T-helper 1 cell (primary cell): Measurements from ENCODE around the gene DNAAF3.
"Not testable (repeated sequence)": the region's sequence is repeated elsewhere in the genome, so short reads cannot be mapped to it uniquely, and the experiment has no call there.

ENCODE experiments used
- DNase-seq, 5 donors: peaks; one replicate each; pipeline ENCODE4 v3.0.0-alpha.2; 2012 to 2020
- total RNA-seq, 4 donors: gene quantifications; one replicate each; lab custom pipeline; 2026; lab: John Stamatoyannopoulos, UW

The DNAAF3 gene
- total RNA-seq: 0 to 0.08 (median 0) reads per million in 4 donors

DNA sequence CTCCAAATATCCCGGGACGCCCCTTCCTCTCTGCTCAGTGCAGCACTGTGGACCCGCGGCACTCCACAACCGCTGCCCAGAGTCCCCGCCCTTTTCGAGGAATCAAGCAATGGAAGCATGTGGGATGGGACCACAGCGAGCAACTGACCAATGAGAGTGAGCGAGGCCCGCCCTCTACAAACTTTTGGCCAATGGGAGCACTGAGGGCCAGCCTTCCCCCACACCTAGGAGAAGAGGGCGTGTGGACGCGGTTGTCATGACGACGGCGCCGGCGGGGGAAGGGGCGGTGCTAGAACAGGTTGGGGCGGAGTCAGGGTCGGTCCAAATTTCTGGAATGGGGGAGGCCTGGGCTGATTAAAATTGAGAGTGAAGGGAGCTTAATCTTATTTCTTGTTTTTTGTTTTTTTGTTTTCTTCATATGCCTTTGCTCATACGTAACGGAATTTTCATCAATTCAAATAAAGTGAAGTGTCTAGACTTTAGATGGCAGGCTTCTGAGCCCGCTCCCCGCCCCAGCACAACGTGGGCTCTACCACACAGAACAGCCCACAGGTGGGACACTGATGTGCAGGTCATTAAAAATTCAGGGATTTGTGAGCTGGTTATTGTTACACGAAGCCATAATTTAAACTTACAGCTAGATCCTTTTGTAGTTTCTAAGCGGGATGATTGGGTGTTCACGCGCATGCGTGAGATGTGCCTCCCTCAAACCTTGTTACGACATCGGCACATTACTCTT lies at the start of gene DNAAF3:
DNAAF3 (minus strand) TSS at position 84 of the 739 bp plus-strand sequence. CDS start 200 bp downstream, outside the sequence.
- peak in 4 of 5 donors; percentile 47 to 85 (median 56) for DNase-seq

DNA sequence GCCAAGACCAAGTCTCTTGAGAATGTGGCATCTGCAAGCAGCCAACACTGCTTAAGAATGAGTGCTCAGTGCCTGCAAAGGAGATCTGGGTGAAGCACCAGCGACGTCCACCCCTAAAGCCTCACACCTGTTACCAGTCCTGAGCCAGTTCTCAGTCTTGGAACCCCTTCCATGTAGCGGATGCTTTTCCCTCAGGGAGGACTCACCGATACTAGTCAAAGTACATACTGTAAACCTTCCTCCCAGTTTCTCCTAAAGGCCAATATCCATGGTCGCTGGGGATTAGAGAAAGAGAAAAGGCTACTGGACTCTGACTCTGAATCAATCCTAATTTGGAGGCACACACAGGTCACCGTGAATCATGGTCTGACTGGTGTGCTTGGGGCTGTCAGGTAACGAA lies 47.1 kb upstream of the DNAAF3 start:
- no peak for DNase-seq

DNA sequence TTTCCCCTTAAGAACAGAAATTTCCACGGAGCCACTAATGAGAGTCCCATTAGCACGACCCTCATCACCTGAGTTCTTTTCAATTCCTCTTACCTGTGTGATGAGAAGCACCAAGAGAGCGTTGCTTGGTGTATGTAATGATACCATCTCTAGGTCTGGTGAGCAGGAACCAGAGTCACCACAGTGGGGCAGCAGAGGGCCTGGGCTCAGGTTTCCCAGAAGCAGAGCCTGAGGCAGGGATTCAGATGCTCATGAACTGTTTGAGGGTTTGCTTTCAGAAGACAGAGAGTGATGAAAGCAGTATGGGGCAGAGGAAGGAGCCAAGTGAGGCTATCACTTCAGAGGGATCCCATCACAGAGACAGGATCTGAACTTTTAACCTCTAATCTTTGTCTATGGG lies 46.0 kb upstream of the DNAAF3 start:
- DNase-seq: peak in 2 of 5 donors; percentile 13 to 55

DNA sequence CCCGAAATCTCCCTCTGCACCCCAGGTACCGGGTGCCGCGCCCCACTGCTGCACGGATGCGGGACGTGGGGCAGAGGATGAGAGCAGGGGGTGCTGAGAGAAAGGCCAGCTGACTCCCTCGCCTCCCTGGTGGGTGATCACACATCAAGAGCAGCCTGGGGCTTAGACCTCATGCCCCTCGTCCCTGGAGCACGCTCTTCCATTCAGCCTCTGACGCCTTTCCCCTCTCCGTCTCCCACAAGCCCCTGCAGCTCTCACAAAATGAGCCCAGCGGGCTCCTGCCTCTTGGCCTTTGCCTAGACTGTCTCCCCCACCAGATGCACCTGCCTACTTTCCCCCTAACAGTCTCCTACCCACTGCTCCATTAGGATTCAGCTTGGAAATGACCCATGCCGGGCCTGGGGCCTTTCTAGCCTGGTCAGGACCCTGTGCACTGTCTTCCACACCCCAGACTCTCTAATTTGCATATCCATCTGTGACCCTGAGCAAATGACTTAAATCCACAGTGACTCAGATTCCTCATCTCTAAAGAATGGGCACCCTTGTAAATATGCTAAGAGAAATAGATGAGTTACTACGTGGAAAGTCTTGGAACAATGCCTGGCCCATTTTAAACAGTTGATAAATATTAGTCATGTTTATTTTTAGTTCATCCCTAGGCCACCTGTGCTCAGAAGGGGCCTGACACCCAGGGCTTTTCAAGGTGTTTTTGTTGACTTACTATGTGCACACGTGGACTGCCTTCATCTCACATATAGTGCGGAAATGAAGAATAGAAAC lies 43.5 kb upstream of the DNAAF3 start:
- DNase-seq: no peak

DNA sequence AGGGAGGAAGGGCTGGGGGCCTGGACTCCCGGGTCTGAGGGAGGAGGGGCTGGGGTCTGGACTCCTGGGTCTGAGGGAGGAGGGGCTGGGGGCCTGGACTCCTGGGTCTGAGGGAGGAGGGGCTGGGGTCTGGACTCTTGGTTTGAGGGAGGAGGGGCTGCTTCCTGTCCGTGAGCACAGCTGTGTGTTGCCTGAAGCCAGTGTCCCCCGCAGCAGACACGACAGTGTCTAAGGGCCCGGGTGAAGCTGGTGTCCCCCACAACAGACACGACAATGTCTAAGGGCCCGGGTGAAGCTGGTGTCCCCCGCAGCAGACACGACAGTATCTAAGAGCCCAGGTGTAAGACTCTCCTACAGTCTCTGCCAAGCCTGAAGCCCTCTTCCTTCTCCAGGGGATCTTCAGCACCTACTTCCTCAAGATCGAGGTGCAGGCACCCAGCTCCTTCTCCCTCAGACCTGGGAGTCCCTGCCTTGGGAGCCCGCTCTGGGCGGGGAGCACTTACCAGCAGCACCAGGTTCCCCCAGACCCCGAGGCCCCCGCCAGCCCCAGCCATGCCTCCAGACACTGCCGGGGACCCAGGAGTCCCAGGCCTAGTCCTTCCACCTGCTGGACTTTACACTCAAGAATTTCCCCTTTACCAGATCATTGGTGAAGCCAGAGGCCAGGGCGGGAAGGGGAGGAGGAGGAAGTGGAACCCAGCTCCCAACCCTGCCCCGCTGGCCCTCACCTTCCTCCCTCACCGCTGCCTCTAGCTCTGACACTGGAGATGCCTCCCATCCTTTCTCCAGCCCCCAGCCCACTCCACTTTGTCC lies 42.7 kb upstream of the DNAAF3 start, which contains the start of gene PTPRH:
PTPRH (minus strand) TSS at position 622 of the 813 bp plus-strand sequence; CDS start at position 554, 68 bp downstream.
- DNase-seq: no peak

DNA sequence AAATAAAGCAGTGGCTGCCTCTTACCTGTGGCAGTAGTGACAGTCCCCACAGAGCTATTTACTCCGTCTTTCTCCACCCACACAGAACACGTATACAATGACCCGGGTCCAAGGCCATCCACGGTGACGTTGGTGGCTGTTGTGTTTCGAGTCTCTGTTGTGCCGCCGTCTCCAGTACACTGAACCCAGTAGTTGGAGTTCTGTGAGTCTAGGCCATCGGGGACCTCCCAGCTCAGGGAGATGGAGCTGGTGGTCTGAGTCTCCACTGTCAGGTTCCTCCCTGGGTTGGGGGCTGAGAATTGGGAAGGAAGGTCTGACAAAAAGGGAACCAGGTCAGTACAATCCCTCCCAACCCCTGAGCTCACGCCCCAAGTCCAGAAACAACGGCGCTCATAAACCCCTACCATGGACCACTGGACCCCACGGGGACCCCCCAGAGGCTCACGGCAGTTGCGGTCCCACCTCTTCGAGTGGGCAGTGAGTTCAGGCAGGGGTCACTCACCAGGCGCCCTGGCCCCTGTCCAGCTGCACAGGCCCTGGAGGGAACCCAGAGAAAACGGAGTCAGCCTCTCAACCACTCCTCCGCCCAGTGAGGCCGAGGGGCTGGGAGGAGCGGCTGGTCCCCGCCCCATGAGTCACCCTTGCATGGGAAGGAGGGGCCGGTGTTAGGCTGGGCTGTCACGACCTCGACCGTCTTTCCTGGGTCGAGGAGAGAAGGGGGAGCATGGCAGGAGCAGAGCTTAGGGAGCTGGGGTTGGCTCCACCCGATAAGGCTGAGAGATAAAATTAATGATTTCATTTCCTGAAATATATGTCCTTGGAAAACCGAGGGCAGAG lies 40.5 kb upstream of the DNAAF3 start:
- peak in 1 of 5 donors; percentile 42 for DNase-seq

DNA sequence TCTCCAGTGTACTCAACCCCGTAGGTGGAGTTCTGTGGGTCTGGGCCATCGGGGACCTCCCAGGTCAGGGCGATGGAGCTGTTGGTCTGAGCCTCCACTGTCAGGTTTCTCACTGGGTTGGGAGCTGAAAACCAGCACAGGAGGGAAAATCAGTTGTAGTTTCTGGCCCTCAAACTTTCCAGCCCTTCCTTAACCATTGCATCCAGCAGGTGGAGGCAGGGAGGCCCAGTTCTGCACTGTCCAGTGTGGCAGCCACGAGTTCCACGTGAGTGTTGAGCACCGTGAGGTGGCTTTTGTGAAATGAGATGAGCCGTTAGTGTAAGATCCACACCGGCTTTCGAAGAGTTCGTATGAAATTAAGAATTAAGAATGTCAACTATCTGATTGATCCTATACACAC lies 35.8 kb upstream of the DNAAF3 start:
- not testable (repeated sequence) for DNase-seq

DNA sequence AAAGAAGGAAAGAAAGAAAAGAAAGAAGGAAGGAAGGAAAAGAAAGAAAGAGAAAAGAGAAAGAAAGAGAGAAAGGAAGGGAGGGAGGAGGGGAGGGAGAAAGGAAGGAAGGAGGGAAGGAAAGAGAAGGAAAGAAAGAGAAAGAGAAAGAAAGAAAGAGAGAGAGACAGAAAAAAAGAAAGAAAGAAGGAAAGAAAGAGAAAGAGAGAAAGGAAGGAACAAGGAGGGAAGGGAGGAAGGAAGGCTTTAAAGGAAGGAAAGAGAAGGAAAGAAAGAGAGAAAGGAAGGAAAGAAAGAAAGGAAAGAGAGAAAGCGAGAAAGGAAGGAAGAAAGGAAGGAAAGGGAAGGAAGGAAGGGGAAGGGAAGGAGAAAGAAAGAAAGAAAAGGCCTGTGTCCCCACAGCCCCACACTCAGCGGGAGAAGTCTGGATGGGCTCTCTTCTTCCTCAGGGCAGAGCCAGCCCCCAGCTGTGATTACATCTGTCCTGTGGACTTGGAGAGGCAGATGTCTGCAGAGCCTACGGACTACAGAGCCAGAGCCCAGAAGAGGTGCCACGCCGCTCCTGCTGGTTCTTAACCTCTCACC lies 33.3 kb upstream of the DNAAF3 start:
- DNase-seq: no peak

DNA sequence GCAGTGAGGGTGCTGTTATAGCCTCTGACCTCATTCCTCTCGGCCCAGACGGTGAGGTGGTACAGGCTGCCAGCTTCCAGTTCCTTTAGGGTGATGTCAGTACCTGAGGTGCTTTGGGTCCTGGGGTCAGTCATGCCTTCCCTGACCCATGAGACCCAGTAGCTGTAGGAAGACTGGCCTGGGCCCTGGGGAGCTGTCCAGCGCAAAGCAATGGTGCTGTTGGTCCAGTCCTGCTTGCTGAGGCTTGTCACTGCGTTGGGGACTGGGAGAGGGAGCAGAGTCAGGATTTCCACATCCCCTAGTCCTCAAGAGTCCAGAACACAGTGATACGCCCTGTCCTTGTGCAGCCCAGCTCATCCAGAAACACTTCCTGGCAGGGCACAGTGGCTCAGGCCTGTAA lies 32.2 kb upstream of the DNAAF3 start:
- no peak for DNase-seq

DNA sequence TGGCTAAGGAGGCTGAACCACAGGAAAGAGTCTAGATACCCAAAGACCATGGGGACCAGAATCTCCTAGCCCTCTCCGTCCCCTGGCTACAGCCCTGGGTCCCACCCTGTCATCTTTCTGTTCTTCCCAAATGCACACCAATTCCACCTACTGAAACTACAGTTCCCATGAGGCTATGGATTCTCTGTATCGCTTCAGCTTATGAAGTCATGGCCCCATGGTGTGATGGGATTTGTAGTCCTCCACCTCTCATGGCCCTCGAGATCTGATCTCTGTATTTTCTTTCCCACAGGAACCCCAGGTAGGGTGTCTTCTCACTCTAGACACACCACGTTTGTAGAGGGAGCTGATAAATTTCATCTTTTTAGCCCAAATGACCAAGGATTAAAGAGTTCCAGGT lies 31.1 kb upstream of the DNAAF3 start:
- DNase-seq: no peak

DNA sequence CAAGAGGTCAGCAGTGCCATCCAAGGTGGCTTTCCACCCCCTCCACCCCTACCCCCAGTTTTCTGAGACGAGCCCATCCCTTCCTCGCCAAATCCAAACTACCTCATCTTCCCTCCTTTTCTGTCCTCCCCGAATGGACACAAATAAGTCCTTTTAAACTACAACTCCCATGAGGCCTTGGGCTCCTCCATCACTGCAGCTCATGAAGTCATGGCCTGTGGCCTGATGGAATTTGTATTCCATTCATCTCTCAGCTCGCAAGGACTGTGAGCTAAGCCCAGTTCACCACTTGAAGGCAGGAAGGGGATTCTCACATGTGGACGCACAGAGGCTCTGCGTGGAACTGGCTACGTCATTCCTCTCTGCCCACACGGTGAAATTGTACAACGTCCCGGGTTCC lies 30.4 kb upstream of the DNAAF3 start:
- no peak for DNase-seq

DNA sequence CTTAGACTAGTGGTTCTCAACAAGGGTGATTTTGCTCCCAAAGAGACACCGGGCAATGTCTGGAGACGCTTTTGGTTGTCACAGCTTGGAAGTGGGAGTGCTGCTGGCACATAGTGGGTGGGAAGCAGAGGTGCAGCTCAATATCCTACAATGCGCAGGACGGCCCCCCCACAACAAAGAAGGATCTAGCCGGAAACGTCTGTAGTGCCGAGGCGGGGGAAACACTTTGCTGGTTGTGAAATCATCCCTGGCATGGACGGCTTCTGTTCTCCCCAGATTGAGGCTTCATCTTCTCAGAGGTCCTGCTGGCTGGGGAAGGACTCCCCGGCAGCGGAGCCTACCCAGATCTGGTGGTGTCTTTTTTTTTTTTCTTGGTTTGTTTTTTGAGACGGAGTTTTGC lies 27.1 kb upstream of the DNAAF3 start:
- DNase-seq: no peak

DNA sequence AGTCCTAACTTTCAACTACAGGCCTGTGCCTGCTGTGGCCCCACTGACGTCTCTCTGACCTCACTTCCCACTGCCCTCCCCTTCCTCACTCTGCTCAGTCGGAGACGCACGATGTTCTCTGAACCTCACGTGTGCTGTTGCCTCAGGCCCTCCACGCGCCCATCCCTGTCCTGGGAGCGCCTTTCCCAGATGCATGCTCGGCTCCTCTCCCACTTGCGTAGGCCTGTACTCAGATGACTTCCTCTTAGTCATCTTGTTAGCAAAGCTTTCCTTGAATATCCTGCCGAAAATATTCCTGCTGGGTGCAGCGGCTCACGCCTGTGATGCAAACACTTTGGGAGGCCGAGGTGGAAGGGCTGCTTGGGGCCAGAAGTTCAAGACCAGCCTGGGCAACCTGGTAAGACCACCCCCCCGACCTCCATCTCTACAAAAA lies 23.0 kb upstream of the DNAAF3 start:
- DNase-seq: no peak

DNA sequence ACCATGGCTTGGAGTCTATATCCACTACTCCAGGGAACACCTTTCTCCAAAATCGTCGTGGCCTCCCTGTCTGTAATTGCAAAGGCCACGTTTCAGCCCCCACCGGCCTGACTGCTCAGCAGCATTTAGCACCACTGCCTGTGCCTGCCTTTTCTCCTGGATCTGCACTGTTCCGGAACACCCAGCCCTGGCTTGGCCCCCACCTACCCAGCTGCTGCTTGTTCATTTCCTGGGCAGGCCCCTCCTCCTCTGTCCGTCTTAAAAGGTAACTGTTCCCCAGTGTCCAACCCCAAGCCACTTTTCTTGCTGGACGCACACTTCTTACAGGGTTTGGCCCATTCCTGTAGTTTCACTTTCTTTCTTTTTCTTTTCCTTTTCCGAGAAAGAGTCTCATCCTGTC lies 22.2 kb upstream of the DNAAF3 start:
- DNase-seq: no peak

DNA sequence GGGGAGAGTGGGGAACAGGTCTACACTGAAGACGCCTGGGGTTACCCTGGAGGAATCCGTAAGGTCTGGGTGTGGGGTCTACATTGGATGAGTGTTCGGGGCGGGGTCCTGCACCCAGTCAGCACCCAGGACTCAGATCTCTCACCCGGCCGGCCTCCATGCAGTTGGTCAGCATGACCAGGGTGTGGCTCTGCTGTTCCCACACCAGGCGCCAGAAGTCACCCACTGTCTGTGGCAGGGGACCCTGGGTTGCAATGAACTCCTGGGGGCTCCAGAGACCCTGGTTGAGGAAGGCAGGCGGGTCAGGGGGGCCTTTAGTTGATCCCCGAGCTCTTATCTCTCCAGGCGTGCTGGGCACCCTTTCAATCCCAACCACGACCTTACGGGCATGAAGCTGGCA lies 19.7 kb upstream of the DNAAF3 start:
- no peak for DNase-seq

DNA sequence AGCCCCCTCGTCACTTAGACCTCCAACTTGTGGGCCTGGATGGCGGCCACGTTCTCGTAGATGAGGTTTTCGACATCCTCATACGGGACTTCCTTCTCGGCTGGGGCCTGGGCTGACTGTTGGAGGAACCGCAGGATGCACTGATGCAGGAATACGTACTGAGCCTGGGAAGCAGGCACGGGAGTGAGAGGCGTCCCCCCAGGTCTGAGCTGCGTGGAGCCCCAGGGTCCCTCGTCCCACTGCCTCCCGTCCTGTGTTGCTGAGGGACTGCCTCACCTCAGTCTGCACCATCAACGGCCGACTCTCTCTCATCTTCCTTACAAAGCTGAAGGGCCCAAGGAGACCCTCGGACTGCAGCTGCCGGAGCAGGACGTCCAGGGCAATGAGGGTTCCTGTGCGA lies 15.3 kb upstream of the DNAAF3 start:
- DNase-seq: no peak

DNA sequence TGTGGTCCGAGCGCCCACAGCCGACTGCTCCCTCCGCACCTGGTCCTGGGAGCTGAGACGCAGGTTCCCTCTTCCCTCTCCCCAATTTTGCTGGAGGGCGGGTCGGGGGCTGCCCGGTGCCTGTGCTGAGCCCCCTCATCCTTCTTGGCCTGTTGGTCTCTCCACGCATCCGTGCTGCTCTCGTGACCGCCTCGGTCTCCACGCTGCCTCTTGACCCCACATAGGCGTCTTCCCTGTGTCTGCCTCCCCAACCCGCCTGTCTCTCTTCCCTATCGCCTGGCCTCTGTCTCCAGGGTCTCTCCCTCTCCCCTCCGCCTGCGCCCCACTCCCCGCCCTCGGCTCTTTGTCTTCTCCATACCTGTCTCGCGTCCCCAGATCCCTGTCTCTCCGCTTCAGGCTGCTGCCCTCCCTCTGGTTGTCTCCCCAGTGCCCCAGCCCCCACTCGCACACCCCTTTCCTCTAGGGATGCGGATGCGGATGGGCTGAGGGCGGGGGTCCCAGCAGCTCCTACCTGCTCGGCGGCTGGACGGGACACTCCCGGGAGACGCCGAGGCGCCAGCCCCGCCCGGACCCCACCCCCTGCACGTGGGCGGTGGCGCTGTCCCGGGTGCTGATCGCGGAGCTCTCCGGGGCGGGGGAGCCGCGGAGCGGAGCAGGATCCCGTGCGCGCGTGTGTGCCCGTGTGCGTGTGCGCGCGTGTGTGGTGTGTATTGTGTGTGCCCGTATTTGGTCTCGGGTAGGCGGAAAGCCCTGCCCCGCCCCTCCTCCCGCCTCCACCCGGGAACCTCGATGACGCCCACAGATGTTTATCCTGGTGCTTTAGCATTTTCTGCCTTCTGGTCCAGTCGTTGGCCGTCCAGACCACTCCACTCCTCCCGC lies 13.4 kb upstream of the DNAAF3 start, which contains the start of gene SYT5:
SYT5 (minus strand) TSS at position 684 of the 879 bp plus-strand sequence. CDS start 1,248 bp downstream, outside the sequence.
- peak in 3 of 5 donors; percentile 29 to 60 (median 47) for DNase-seq

DNA sequence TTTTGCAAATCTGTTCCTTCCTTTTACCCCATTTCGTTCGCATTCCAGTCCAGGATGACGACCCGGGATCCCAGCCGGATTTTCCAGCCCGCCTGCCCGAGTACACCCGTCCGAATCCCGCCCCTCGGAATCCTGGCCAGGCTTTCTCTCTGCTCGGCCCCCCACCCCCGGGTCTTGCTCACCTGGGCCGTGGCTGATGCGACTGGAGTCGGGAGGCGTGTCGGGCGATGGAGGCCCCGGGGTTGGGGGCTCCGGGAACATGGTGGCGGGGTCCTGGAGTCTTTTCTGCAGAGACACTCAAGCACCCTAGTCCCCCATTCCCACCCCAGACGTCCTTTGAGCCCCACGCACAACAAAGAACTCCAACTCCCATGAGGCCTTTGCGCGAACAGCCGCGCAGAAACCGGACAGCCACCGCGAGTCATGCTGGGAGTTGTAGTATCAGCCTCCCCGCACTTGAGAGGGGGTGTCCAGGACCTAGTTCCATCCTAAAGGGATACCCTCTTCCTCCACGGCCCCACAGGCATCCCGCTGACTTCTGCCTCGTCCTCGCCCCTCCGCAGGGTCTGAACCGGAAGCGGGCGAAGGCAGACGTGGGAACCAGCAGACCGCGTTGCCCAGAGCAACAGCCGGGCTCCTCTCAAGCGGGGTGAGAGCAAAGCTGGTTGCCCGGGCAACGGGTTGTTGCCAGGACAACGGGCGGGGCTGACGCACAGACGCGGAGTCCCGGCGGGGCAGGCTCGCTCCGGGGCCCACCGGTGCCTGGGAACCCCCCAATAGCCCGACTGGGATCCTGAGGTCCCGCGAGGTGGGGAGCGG lies 12.6 kb upstream of the DNAAF3 start:
- peak; percentile 82 to 96 (median 92) for DNase-seq

DNA sequence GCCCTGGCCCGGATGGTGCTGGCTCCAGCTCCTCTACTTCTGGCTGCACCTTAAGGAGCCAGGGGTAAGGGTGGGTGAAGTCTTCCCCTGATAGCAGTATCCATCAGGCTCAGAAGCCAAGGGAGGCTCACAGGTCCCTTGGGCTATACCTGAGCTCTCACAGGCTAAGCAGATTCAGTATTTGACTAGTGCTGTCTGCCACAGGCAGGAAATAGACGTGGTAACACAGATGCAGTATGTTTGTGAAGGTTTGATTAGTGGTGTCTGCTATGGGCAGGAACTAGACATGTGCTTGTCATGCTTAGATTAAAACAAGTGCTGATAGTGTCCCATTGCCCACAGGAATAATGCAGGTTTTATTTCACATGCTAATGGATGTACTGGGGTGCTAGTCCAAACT lies 9.7 kb upstream of the DNAAF3 start:
- no peak for DNase-seq
